ENCODE data around the gene SELENOH.

Gene SELENOH

DNA sequence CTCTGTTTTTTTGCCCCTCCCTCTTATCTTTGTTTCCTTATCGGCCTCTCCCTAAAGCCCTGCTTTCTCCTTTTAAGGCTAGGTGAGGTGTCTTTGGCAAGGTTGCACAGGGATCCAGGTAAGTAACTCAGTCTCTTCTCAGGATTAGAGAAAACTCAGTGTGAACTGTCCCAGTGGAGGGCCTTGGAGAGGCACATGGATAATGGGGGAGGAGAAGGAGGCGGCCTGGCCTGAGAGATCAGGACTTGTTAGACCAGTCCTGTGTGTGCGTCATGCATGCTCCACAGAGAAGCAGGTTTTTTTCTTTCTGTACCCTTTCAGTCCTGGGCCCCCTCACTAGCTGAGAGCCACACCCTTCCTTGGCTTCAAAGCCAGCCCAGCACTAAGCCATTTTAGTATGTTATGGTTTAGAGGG, 40.2 kb downstream of the SELENOH start:
- DNase-seq (ENCODE audit: low read depth in 2 of 2): no peak

DNA sequence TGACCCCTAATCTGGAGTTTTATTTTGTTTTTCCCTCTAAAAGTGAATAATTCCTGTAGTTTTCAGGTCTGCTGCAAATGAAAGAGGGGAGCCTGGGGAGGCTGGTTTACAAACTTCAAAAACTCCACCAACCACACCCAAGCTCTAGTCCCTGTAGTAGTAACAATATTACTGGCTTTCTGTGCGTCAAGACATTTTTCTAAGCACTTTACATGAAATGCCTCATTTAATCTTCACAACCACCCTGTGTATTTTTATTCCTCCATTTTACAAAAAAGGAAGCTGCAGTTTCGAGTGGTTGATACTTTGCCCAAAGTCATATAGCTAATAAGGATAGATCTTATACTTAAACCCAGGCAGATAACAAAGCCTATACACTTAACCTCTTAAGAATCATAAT, 43.8 kb downstream of the SELENOH start:
- no peak for DNase-seq (ENCODE audit: low read depth in 2 of 2)

DNA sequence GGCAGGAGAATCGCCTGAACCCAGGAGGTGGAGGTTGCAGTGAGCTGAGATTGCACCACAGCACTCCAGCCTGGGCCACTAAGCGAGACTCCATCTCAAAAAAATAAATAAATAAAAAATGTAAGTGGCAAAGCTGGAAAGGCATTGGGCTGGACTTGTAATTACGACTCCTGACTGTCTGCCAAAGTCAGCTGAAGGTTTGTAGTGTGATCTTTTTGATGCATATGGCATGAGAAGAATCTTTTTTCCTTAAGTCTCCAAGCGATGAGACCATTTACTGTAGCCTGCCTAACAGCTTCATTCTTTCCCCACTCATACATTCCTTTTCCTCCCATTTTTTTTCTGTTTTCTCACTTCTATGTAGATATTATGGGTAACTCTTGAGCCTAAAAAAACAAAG, 45.1 kb downstream of the SELENOH start:
- no peak for DNase-seq (ENCODE audit: low read depth in 2 of 2)

DNA sequence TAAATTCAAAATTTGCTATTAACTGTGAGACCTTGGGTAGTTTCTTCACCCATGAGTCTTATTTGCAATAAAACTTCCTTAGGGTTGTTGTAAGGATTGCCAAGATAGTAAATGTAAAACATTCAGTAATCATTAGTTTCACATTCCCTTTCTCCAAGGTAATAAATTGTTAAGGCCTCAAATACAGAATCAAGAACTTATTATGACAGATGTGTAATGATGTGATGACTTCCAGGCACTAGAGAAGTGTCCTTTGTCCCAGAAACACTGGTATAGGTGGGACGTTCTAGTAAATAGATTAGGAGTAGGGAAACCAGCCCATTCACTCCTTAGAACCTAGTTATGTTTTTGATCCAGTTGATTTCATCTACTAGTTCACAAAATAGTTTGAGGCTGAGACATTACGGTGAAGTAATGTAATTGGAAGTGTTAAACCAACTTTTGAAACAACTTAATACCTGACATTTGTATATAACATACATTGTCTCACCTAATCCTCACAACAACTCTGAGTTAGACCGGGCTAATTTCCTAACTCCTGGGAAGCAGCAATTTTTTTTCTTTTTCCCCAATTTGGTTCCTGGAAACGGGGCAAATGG, 45.8 kb downstream of the SELENOH start:
- DNase-seq (ENCODE audit: low read depth in 2 of 2): no peak

DNA sequence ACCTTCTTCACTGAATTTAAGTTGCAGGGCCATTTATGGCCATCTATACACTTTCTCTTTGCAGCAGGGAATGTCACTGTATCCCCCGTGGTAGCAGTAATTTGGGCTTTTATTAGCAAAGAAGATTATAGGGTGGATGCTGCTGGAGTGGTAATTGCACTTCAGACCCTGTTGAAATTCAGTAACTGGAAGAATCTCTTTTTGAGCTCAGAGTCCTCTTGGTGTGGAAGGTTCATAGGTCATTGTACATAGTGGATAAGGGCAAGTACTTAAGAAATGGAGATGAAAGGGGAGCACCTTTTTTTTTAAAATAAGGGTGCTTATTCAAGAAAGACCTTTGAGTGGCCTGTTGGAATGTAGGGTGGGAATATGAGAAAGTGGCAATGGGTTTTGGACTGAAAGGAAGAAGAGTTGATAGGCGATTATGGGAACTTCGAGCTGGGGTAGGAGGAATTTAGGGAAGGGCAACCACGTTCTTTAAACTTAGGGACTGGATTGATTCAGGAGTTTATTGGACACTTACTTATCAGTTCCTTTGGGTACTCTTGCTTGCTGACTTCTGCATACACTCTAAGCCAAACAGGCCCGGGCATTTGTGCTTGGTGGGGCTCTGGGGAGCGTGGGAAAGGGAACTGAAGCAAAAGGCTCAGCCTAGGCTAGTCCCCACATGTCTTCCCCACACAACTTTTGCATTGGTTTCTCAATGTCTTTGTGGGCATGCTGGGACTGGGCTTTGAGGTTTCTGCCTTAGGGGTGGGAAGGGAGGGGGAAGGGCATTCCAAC, 46.8 kb downstream of the SELENOH start:
- no peak for DNase-seq (ENCODE audit: low read depth in 2 of 2)

DNA sequence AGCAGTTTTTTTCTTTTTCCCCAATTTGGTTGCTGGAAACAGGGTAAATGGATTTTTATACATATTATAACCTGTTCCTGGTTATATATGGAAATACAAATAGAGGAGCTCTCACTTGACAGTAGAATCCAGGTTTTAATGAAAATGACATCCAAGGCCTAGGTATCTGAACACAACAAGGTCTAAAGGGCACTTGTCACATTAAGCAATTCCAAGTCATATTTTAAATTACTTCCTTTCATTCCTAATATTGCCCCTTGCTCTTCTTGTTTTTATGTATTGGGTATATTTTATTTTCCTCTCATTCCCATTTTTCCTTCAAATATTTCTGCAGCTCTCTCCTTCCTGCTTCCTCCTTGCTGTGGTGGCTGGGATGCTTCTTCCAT, 47.4 kb downstream of the SELENOH start:
- DNase-seq (ENCODE audit: low read depth in 2 of 2): no peak

DNA sequence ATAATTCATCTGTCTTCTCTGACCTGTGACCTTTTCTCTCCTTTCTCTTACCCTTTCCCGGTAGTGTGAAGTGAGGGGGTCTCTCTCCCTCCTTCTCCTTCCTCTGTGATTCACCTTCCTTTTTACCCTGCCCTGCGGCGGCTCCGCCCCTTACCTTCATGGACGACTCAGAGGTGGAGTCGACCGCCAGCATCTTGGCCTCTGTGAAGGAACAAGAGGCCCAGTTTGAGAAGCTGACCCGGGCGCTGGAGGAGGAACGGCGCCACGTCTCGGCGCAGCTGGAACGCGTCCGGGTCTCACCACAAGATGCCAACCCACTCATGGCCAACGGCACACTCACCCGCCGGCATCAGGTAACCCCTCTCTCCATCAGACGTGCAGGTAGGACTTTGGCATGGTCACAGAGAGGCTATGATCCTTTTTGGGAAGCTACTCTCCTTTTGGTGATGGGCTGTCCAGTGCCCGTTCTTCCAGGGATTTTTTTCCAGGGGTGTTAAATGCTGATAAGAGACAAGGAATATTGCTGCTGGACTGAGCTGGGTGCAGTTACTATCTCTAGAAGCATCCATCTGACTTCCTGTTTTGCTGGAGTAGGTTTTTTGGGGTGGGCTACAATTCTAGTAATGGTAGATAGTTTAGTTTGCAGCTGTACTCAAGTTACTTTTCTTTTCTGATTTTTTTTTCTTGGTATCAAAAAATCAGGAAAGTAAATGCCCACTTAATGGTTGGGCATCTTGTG, 50.2 kb downstream of the SELENOH start:
- no peak for DNase-seq (ENCODE audit: low read depth in 2 of 2)

DNA sequence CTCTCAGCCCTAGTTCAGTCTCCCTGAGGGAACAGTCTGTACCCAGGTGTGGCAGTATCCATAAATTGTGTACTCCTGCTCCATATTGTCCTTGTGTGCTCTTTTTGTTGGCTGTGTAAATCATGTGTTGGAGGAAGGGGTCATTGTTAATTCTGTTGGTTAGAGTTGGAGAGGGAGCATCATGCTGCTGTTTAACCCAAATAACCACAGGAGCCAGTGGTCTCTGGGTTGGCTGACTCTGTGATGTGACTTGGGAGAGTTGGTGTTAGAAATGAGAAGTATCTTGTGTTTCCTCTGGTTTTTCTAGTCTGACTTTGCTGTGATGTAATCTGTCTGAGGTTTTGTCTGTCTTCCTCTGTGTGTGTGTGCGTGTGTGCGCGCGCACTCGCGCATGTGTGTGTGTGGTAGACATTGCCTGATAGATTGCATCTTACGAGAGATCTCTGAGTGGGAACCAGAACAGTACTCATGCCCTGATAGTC, 50.8 kb downstream of the SELENOH start:
- DNase-seq (ENCODE audit: low read depth in 2 of 2): peak; percentile 66 to 70

DNA sequence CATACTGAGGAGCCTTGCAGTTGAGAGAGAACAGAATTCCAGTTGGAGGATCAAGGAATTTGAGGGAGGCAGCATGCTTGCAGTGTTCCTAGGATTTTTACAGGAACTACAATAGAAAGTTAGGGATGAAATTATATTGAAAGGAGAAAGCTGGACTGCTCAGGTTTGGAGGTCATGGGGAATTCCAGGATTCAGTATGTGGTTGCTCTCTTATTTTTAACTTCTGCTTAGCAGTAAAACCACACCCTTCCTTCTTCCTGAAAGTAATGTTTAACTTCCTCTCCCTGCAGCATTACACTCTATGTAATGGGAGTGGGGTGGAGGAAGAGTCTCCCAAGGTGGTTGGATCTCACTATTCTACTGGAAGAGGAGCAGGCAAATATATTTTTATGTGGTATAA, 51.6 kb downstream of the SELENOH start:
- DNase-seq (ENCODE audit: low read depth in 2 of 2): no peak
